Endothelial cell (in vitro differentiated cells): Measurements from ENCODE around the gene HDAC8. TPM values are rescaled to one million over a fixed set of nuclear protein-coding genes. Genes with fewer than 3 reads are reported as not detected.

Experiments
- DNase-seq: peaks from one replicate; pipeline ENCODE4 v3.0.0; 2021; ENCODE audit warnings: low spot score
- H3K27ac Mint-ChIP-seq: one replicate; pipeline ENCODE4 v1.8.0; 2021; ENCODE audit warnings: mixed read lengths, inconsistent platforms; ENCODE audit not compliant: unreplicated experiment
- H3K27me3 Mint-ChIP-seq: one replicate; pipeline ENCODE4 v1.8.0; 2021; ENCODE audit warnings: mild to moderate bottlenecking, moderate library complexity, mixed read lengths, inconsistent platforms; ENCODE audit not compliant: unreplicated experiment
- H3K36me3 Mint-ChIP-seq: one replicate; pipeline ENCODE4 v1.8.0; 2021; ENCODE audit warnings: mild to moderate bottlenecking, low read depth, mixed read lengths, inconsistent platforms; ENCODE audit not compliant: unreplicated experiment
- H3K4me1 Mint-ChIP-seq: one replicate; pipeline ENCODE4 v1.8.0; 2021; ENCODE audit warnings: mild to moderate bottlenecking, mixed read lengths, inconsistent platforms; ENCODE audit not compliant: unreplicated experiment
- H3K4me3 Mint-ChIP-seq: one replicate; pipeline ENCODE4 v1.8.0; 2021; ENCODE audit warnings: mild to moderate bottlenecking, mixed read lengths, inconsistent platforms; ENCODE audit not compliant: unreplicated experiment
- H3K9me3 Mint-ChIP-seq: one replicate; pipeline ENCODE4 v1.8.0; 2021; ENCODE audit warnings: mixed read lengths, inconsistent platforms; ENCODE audit not compliant: unreplicated experiment
- total RNA-seq: library from RNA; stranded (reverse); fragmentation: NEBNext Ultra II Directional; extraction: Animal tissue kit (Norgen Biotek cat#: 25700); gene quantifications from one replicate; pipeline ENCODE4 v1.2.1, GENCODE V29; 2021; ENCODE audit not compliant: unreplicated experiment
- TF ChIP-seq, protein P1 (sequence below): fragments of 200-600 bp; sonication (generic); IDR thresholded peaks from one replicate; pipeline ENCODE4 v1.5.0; 2021; ENCODE audit warnings: antibody characterized with exemption; ENCODE audit not compliant: unreplicated experiment

Gene HDAC8
- total RNA-seq, 1 donor from 2014 or later: 29.4 TPM

- DNase-seq: no peak
- Mint-ChIP-seq H3K4me3 (no peak overlapping the region), H3K4me1 (no peaks in the 10 kb centered on the region), H3K36me3 (peaks cover 3% of the 10 kb centered on the region), H3K27me3 (peaks cover 3% of the 10 kb centered on the region), H3K27ac (no peak overlapping the region), H3K9me3 (no peaks in the 10 kb centered on the region)
- TF ChIP-seq, protein P1, sequence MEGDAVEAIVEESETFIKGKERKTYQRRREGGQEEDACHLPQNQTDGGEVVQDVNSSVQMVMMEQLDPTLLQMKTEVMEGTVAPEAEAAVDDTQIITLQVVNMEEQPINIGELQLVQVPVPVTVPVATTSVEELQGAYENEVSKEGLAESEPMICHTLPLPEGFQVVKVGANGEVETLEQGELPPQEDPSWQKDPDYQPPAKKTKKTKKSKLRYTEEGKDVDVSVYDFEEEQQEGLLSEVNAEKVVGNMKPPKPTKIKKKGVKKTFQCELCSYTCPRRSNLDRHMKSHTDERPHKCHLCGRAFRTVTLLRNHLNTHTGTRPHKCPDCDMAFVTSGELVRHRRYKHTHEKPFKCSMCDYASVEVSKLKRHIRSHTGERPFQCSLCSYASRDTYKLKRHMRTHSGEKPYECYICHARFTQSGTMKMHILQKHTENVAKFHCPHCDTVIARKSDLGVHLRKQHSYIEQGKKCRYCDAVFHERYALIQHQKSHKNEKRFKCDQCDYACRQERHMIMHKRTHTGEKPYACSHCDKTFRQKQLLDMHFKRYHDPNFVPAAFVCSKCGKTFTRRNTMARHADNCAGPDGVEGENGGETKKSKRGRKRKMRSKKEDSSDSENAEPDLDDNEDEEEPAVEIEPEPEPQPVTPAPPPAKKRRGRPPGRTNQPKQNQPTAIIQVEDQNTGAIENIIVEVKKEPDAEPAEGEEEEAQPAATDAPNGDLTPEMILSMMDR: no peak
These were observed 94.3 kb downstream of the HDAC8 start for GRCh38 chrX:72478351-72478750.

DNA sequence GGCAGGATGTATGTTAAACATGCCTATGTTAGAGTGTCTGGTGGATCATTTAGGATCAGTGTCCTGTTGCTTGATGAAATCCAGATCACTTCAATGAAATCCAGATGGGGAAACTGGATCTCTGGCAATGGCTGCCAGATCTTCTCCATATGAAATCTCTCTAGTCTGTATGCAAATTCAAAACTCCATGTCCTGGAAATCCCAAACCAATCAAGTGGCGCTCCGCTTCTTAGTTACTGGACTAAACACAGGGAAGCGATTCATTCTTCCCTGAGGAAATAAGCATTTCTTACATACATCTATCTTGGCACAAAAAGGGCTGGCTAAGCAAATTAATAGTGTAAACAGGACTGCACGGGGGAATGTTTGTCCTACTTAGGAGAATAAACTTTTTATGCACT lies 94.9 kb downstream of the HDAC8 start:
- Mint-ChIP-seq H3K27ac (no peak overlapping the region), H3K9me3 (no peaks in the 10 kb centered on the region), H3K36me3 (no peaks in the 10 kb centered on the region), H3K4me3 (no peak overlapping the region), H3K27me3 (peaks cover 3% of the 10 kb centered on the region), H3K4me1 (no peaks in the 10 kb centered on the region)
- TF ChIP-seq, protein P1: no peak
- no peak for DNase-seq

- H3K27me3 Mint-ChIP-seq: peaks cover 3% of the 10 kb centered on the region
- H3K36me3 Mint-ChIP-seq: peaks cover 2% of the 10 kb centered on the region
- DNase-seq: no peak
- TF ChIP-seq, protein P1: no peak
- no peak overlapping the region for H3K4me3 Mint-ChIP-seq
- H3K27ac Mint-ChIP-seq: no peak overlapping the region
- no peaks in the 10 kb centered on the region for H3K4me1 Mint-ChIP-seq
- no peaks in the 10 kb centered on the region for H3K9me3 Mint-ChIP-seq
These were observed 95.3 kb downstream of the HDAC8 start for GRCh38 chrX:72477376-72477775.

GRCh38 chrX:72475952-72476668 lies 96.5 kb downstream of the HDAC8 start:
- no peaks in the 10 kb centered on the region for H3K4me1 Mint-ChIP-seq
- peaks cover 3% of the 10 kb centered on the region for H3K27me3 Mint-ChIP-seq
- TF ChIP-seq, protein P1: no peak
- H3K4me3 Mint-ChIP-seq: no peak overlapping the region
- H3K9me3 Mint-ChIP-seq: no peaks in the 10 kb centered on the region
- DNase-seq: no peak
- no peak overlapping the region for H3K27ac Mint-ChIP-seq
- peaks cover 3% of the 10 kb centered on the region for H3K36me3 Mint-ChIP-seq

DNA sequence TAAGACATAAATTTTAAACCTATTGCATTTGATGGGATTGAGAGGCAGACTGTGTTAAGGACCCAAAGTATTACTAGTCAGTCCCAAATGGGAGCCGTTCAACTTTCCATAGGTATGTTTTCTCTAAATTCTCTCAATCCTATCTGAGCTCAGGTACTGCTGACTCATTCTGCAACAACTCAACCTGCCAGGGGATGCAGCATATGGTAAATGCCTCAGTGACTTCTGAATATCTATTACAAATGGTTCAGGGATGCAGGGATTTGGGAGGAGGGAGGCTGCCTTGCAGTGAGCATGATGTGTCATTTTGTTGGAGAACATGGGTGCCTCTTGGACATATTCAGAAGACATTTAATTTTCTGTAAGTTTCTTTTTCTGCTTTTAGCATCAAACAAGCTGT lies 97.3 kb downstream of the HDAC8 start:
- Mint-ChIP-seq H3K27me3 (peaks cover 3% of the 10 kb centered on the region), H3K9me3 (no peaks in the 10 kb centered on the region), H3K36me3 (peaks cover 3% of the 10 kb centered on the region), H3K4me1 (no peaks in the 10 kb centered on the region), H3K4me3 (no peak overlapping the region), H3K27ac (no peak overlapping the region)
- DNase-seq: no peak
- TF ChIP-seq, protein P1: no peak
